GM23248 (cell line): ENCODE measurements around the gene PABPC1L. TPM values are rescaled to one million over a fixed set of nuclear protein-coding genes. Genes with fewer than 3 reads are reported as not detected.
"Not testable (repeated sequence)": the region's sequence is repeated elsewhere in the genome, so short reads cannot be mapped to it uniquely, and the experiment has no call there.

Experiments
- DNase-seq: peaks from one replicate; pipeline ENCODE4 v3.0.0-alpha.2; 2015
- H2AFZ ChIP-seq: fragments of 200-600 bp; sonication (generic); 2 replicates; pipeline ENCODE4 v1.6.1; 2016; ENCODE audit warnings: antibody characterized with exemption
- H3F3A ChIP-seq: fragments of 200-600 bp; sonication (generic); 2 replicates; pipeline ENCODE4 v1.6.1; 2016; ENCODE audit warnings: mild to moderate bottlenecking, antibody characterized with exemption, mixed run types; ENCODE audit not compliant: insufficient read depth
- H3K27ac ChIP-seq: fragments of 200-600 bp; sonication (generic); 2 replicates; pipeline ENCODE4 v1.5.1; 2016; ENCODE audit warnings: mild to moderate bottlenecking
- H3K27me3 ChIP-seq: fragments of 200-600 bp; sonication (generic); replicated peaks from 2 replicates; pipeline ENCODE4 v1.6.1; 2016; ENCODE audit warnings: mild to moderate bottlenecking; ENCODE audit not compliant: insufficient read depth
- H3K36me3 ChIP-seq: fragments of 200-600 bp; sonication (generic); 2 replicates; pipeline ENCODE4 v1.6.1; 2016; ENCODE audit warnings: low read depth, mild to moderate bottlenecking
- H3K4me1 ChIP-seq: fragments of 200-600 bp; sonication (generic); 2 replicates; pipeline ENCODE4 v1.6.1; 2016; ENCODE audit warnings: mild to moderate bottlenecking; ENCODE audit not compliant: insufficient read depth
- H3K4me2 ChIP-seq: fragments of 200-600 bp; sonication (generic); one replicate; pipeline ENCODE4 v1.6.1; 2016; ENCODE audit warnings: mild to moderate bottlenecking; ENCODE audit not compliant: unreplicated experiment
- H3K4me3 ChIP-seq: fragments of 200-600 bp; sonication (generic); 2 replicates; pipeline ENCODE4 v1.5.1; 2016; ENCODE audit warnings: mild to moderate bottlenecking
- H3K79me2 ChIP-seq: fragments of 200-600 bp; sonication (generic); 2 replicates; pipeline ENCODE4 v1.6.1; 2016; ENCODE audit warnings: mild to moderate bottlenecking; ENCODE audit not compliant: insufficient read depth
- H3K9ac ChIP-seq: fragments of 200-600 bp; sonication (generic); 2 replicates; pipeline ENCODE4 v1.6.1; 2016; ENCODE audit warnings: mild to moderate bottlenecking
- H3K9me2 ChIP-seq: fragments of 200-600 bp; sonication (generic); 2 replicates; pipeline ENCODE4 v1.6.1; 2016; ENCODE audit warnings: mixed run types, mild to moderate bottlenecking, moderate library complexity; ENCODE audit not compliant: insufficient read depth
- H3K9me3 ChIP-seq: fragments of 200-600 bp; sonication (generic); one replicate; pipeline ENCODE4 v1.6.1; 2017; ENCODE audit warnings: low read depth
- H4K20me1 ChIP-seq: fragments of 200-600 bp; sonication (generic); 2 replicates; pipeline ENCODE4 v1.6.0; 2016; ENCODE audit not compliant: insufficient read depth
- EZH2 ChIP-seq: fragments of 200-600 bp; sonication (generic); IDR thresholded peaks from 2 replicates; pipeline ENCODE4 v1.6.1; 2018; ENCODE audit warnings: antibody characterized with exemption, mild to moderate bottlenecking; ENCODE audit not compliant: insufficient read depth, poor library complexity, severe bottlenecking
- EZH2phosphoT487 ChIP-seq: fragments of 200-600 bp; sonication (generic); IDR thresholded peaks from 2 replicates; pipeline ENCODE4 v1.6.1; 2018; ENCODE audit warnings: antibody characterized with exemption, moderate library complexity, mild to moderate bottlenecking, low read depth; ENCODE audit not compliant: insufficient read depth
- WGBS, 2 experiments: methylation state at CpG; one replicate each; pipeline ENCODE4 v1.1.6; 2015 to 2017; ENCODE audit warnings: low lambda C conversion rate in 2 of 2, low coverage in 1 of 2; ENCODE audit errors: missing lambda C conversion rate in 2 of 2; 5-methylcytosine and 5-hydroxymethylcytosine counted together
- in situ Hi-C: fragments of 300-500 bp; cut with MboI; formaldehyde crosslinking; loops from 2 replicates; pipeline ENCODE4 v1.15.0; 2020
- polyA plus RNA-seq: library from polyadenylated mRNA; unstranded; fragments of >200 nt; fragmentation: Nextera tagmentation; extraction: Ambion mirVana; gene quantifications from 2 replicates; pipeline ENCODE4 v1.2.1, GENCODE V29; 2016
- total RNA-seq: library from RNA; depleted of rRNA; stranded (reverse); fragments of >200 nt; shearing (Covaris generic); gene quantifications from 2 replicates; pipeline ENCODE4 v1.2.3, GENCODE V29; 2014; rRNA removed

PABPC1L gene
- total RNA-seq (5.9 and 33.5 TPM in 2 replicates), polyA plus RNA-seq (7.8 and 10.4 TPM in 2 replicates)

- Histone ChIP-seq H3K27ac (0 out of 2 replicates have a peak within 1 kb of the TSS, but pooled peaks have one; percentile 3), H3K36me3 (peaks cover 36% of the 10 kb centered on the region), H3K4me3 (peak within 1 kb of the TSS; percentile 81), H3K9me3 (no peaks in the 10 kb centered on the region), H3F3A (peaks cover 45% of the 10 kb centered on the region), H3K9me2 (no peaks in the 10 kb centered on the region), H3K4me1 (peaks cover 3% of the 10 kb centered on the region; the same call in 1 of the 2 replicates), H2AFZ (peak within 1 kb of the TSS; percentile 80), H3K27me3 (no peaks in the 10 kb centered on the region), H3K4me2 (peak within 1 kb of the TSS; percentile 83), H3K9ac (peak within 1 kb of the TSS; percentile 75), H3K79me2 (peaks cover 18% of the 10 kb centered on the region), H4K20me1 (no peaks in the 10 kb centered on the region)
- peak; percentile 85 for DNase-seq
- 1 to 3% methylated on average over 36 to 56 of the region's 61 CpGs for WGBS, 2 experiments
- no peak for TF ChIP-seq EZH2phosphoT487
- TF ChIP-seq EZH2, result no peak
- in situ Hi-C loops, result no loop called here
These were observed at the start of gene PABPC1L for GRCh38 chr20:44909872-44910689. TSS of gene PABPC1L (plus strand) at chr20:44910060. CDS start at chr20:44910144, 84 bp downstream.

- in situ Hi-C loops, result loop anchor here (10.0 kb wide), 2 partner anchors 117 to 177 kb away; partner anchors contain the start of gene KCNK15
- Histone ChIP-seq H4K20me1 (no peaks in the 10 kb centered on the region), H3K9ac (0 out of 2 replicates have a peak overlapping the region, but pooled peaks have one; percentile 21), H3K36me3 (no peaks in the 10 kb centered on the region), H3K4me1 (peaks cover 29% of the 10 kb centered on the region), H3K27ac (peak overlapping the region; percentile 65), H2AFZ (peak overlapping the region; percentile 47), H3K9me2 (no peaks in the 10 kb centered on the region), H3K9me3 (no peaks in the 10 kb centered on the region), H3K4me2 (peak overlapping the region; percentile 62), H3K4me3 (no peak overlapping the region), H3K27me3 (no peaks in the 10 kb centered on the region), H3K79me2 (no peaks in the 10 kb centered on the region), H3F3A (peaks cover 11% of the 10 kb centered on the region)
- 0% methylated on average over 5 of the region's 5 CpGs for WGBS, 2 experiments
- DNase-seq, result peak; percentile 88
- no peak for TF ChIP-seq EZH2phosphoT487
- no peak for TF ChIP-seq EZH2
These were observed 48.3 kb upstream of the PABPC1L start for GRCh38 chr20:44861531-44862006.

GRCh38 chr20:44862286-44862685 lies 47.6 kb upstream of the PABPC1L start:
- Histone ChIP-seq H2AFZ (0 out of 2 replicates have a peak overlapping the region, but pooled peaks have one; percentile 2), H3K27me3 (no peaks in the 10 kb centered on the region), H3K9me2 (no peaks in the 10 kb centered on the region), H3F3A (peaks cover 14% of the 10 kb centered on the region), H3K9me3 (no peaks in the 10 kb centered on the region), H3K79me2 (no peaks in the 10 kb centered on the region), H3K4me3 (no peak overlapping the region), H3K36me3 (no peaks in the 10 kb centered on the region), H3K9ac (no peak overlapping the region), H3K4me1 (peaks cover 34% of the 10 kb centered on the region), H4K20me1 (no peaks in the 10 kb centered on the region), H3K4me2 (peak overlapping the region; percentile 62), H3K27ac (peak overlapping the region; percentile 65; the same call in 1 of the 2 replicates)
- TF ChIP-seq EZH2 (no peak), EZH2phosphoT487 (no peak)
- in situ Hi-C loops, result loop anchor here (10.0 kb wide), 2 partner anchors 117 to 177 kb away; partner anchors contain the start of gene KCNK15
- WGBS, 2 experiments, result 21 to 32% methylated on average over 2 of the region's 2 CpGs
- DNase-seq, result peak; percentile 14

- H3F3A ChIP-seq, result peaks cover 14% of the 10 kb centered on the region
- 58 to 59% methylated on average over 4 of the region's 4 CpGs for WGBS, 2 experiments
- H4K20me1 ChIP-seq, H3K27me3 ChIP-seq, H3K27ac ChIP-seq, H3K79me2 ChIP-seq, H3K4me3 ChIP-seq, H3K36me3 ChIP-seq, DNase-seq, H3K4me2 ChIP-seq, H3K9me3 ChIP-seq, H2AFZ ChIP-seq, H3K9ac ChIP-seq, H3K9me2 ChIP-seq: not testable (repeated sequence)
- H3K4me1 ChIP-seq, result peaks cover 36% of the 10 kb centered on the region
- in situ Hi-C loops, result loop anchor here (10.0 kb wide), 2 partner anchors 119 to 179 kb away; partner anchors contain the start of gene KCNK15
These were observed 46.3 kb upstream of the PABPC1L start for GRCh38 chr20:44863365-44864084.

- not testable (repeated sequence) for H3K9me2 ChIP-seq, H2AFZ ChIP-seq, DNase-seq, H3K9me3 ChIP-seq, H4K20me1 ChIP-seq, H3K27me3 ChIP-seq, H3K4me3 ChIP-seq, H3K36me3 ChIP-seq, H3K4me2 ChIP-seq, H3K9ac ChIP-seq, H3K79me2 ChIP-seq, H3K27ac ChIP-seq
- in situ Hi-C loops, result loop anchor here (10.0 kb wide), 2 partner anchors 120 to 180 kb away; partner anchors contain the start of gene KCNK15
- H3K4me1 ChIP-seq, result peaks cover 36% of the 10 kb centered on the region
- 61 to 64% methylated on average over 3 of the region's 3 CpGs for WGBS, 2 experiments
- H3F3A ChIP-seq, result peaks cover 14% of the 10 kb centered on the region
These were observed 45.4 kb upstream of the PABPC1L start for GRCh38 chr20:44864493-44864892.
